ENCODE results near the gene HRAS. TPM values are rescaled to one million over a fixed set of nuclear protein-coding genes. Genes with fewer than 3 reads are reported as not detected.

The HRAS gene
- total and polyA plus RNA-seq, 10 of the 15 experiments (the other 5 are each of a cell fraction or from before 2014, with no cell fraction given): 2.8 to 72.4 (median 31.7) TPM

- no peak for TF ChIP-seq PRDM15 (CRISPR knock-in tag; IDR thresholded peaks at IDR 0.05)
- no peak for TF ChIP-seq E2F8 (IDR thresholded peaks at IDR 0.05; ENCODE audit: low read depth, partially characterized antibody)
- no peak for TF ChIP-seq EED (IDR thresholded peaks at IDR 0.05; ENCODE audit: low read depth)
- no peak for TF ChIP-seq RAD51 (IDR thresholded peaks at IDR 0.05)
- TF ChIP-seq CBFB (IDR thresholded peaks at IDR 0.05; ENCODE audit: low read depth): no peak
- no peak for TF ChIP-seq TCF7 (IDR thresholded peaks at IDR 0.05; ENCODE audit: borderline replicate concordance)
- no peak for TF ChIP-seq ZBED1 (IDR thresholded peaks at IDR 0.05; ENCODE audit: borderline replicate concordance)
- no peak for TF ChIP-seq NR2C1 (IDR thresholded peaks at IDR 0.05)
- TF ChIP-seq ZNF24 (IDR thresholded peaks at IDR 0.05): no peak
- no peak for TF ChIP-seq SMAD5 (IDR thresholded peaks at IDR 0.05; ENCODE audit: low read depth)
- TF ChIP-seq ESRRA (IDR thresholded peaks at IDR 0.05; ENCODE audit: low read length): no peak
- no peak for TF ChIP-seq HCFC1 (IDR thresholded peaks at IDR 0.05; ENCODE audit: low read length)
- no peak for TF ChIP-seq CREM (IDR thresholded peaks at IDR 0.05; ENCODE audit: low read depth)
- TF ChIP-seq KDM1A (IDR thresholded peaks at IDR 0.05; ENCODE audit: borderline replicate concordance): no peak
- TF ChIP-seq GABPA (IDR thresholded peaks at IDR 0.05; ENCODE audit: low read depth): no peak
- TF ChIP-seq E2F4 (IDR thresholded peaks at IDR 0.05; ENCODE audit: low read depth, low read length): no peak
- no peak for TF ChIP-seq FOS (IDR thresholded peaks at IDR 0.05; ENCODE audit: borderline replicate concordance, extremely low read depth, insufficient read length)
- no peak for TF ChIP-seq PML (IDR thresholded peaks at IDR 0.05; ENCODE audit: low read length)
- TF ChIP-seq FOXK2 (IDR thresholded peaks at IDR 0.05): no peak
- no peak for TF ChIP-seq TAF1 (IDR thresholded peaks at IDR 0.05; ENCODE audit: borderline replicate concordance, low read depth, low read length)
- no peak for TF ChIP-seq CEBPB (IDR thresholded peaks at IDR 0.05; ENCODE audit: borderline replicate concordance in 1 of 2, low read depth in 2 of 2, low read length in 2 of 2)
- no peak for TF ChIP-seq RCOR1 (conservative IDR thresholded peaks at IDR 0.05; ENCODE audit: low read depth, low read length)
- no peak for TF ChIP-seq IRF5 (IDR thresholded peaks at IDR 0.05; ENCODE audit: borderline replicate concordance)
- TF ChIP-seq RFX5 (IDR thresholded peaks at IDR 0.05; ENCODE audit: low read depth, low read length): no peak
Observed at GRCh38 chr11:504053-504993, 31.1 kb downstream of the HRAS start (continued).
